Cardiac septum (tissue), 1 donor: Measurements from ENCODE around the gene ACSS1. TPM values are rescaled to one million over a fixed set of nuclear protein-coding genes. Genes with fewer than 3 reads are reported as not detected.
A peak's percentile ranks its signal among the peaks of the same experiment; 100 is the strongest.

Experiments
- DNase-seq: peaks from one replicate; pipeline ENCODE4 v3.0.0-alpha.2; 2020; ENCODE audit warnings: low spot score
- intact Hi-C: fragments of 100-400 bp; cut with DNase I; formaldehyde crosslinking; loops from one replicate; pipeline ENCODE4 v1.14.0; 2022
- total RNA-seq: library from RNA; stranded (reverse); fragmentation: NEBNext Ultra II Directional; extraction: Animal tissue kit (Norgen Biotek cat#: 25700); gene quantifications from one replicate; pipeline ENCODE4 v1.2.1, GENCODE V29; 2021
- donor health status: DM: no; HTN: no; CAD: no.

ACSS1 gene
- total RNA-seq, 1 donor from 2014 or later, result 47.6 TPM

- intact Hi-C loops, result loop anchor here (5.0 kb wide), 1 partner anchor 96 kb away; no protein-coding TSS in a partner anchor
- DNase-seq, result peak; percentile 72
Measured at GRCh38 chr20:25081065-25081729, 23.3 kb upstream of the ACSS1 start.

GRCh38 chr20:25079171-25079570, 21.2 kb upstream of the ACSS1 start:
- intact Hi-C loops, result no loop called here

GRCh38 chr20:25078662-25079061, 20.7 kb upstream of the ACSS1 start:
- intact Hi-C loops, result no loop called here
- peak; percentile 19 for DNase-seq

More at GRCh38 chr20:25079171-25079570, 21.2 kb upstream of the ACSS1 start:
- peak; percentile 33 for DNase-seq

GRCh38 chr20:25077610-25078169, 19.8 kb upstream of the ACSS1 start:
- peak; percentile 75 for DNase-seq
- intact Hi-C loops, result no loop called here

- intact Hi-C loops, result no loop called here
- DNase-seq, result peak; percentile 27
Measured at GRCh38 chr20:25076731-25077609, 19.0 kb upstream of the ACSS1 start.

- intact Hi-C loops, result no loop called here
- DNase-seq, result peak; percentile 66
Measured at GRCh38 chr20:25076201-25076600, 18.3 kb upstream of the ACSS1 start.

GRCh38 chr20:25073544-25073943, 15.6 kb upstream of the ACSS1 start:
- DNase-seq, result peak; percentile 24
- intact Hi-C loops, result no loop called here

- intact Hi-C loops, result no loop called here
- DNase-seq, result peak; percentile 24
Measured at GRCh38 chr20:25072226-25072811, 14.4 kb upstream of the ACSS1 start.

- intact Hi-C loops, result no loop called here
- peak; percentile 43 for DNase-seq
Measured at GRCh38 chr20:25071734-25072133, 13.8 kb upstream of the ACSS1 start.

GRCh38 chr20:25070821-25071473, 13.0 kb upstream of the ACSS1 start:
- peak; percentile 19 for DNase-seq
- intact Hi-C loops, result no loop called here

- DNase-seq, result peak; percentile 5
- intact Hi-C loops, result loop anchor here (5.0 to 10.0 kb wide), 2 partner anchors 110 to 327 kb away; partner anchors contain the start of gene ABHD12
Measured at GRCh38 chr20:25067102-25067987, 9.4 kb upstream of the ACSS1 start.

GRCh38 chr20:25066386-25066785, 8.4 kb upstream of the ACSS1 start:
- peak; percentile 47 for DNase-seq
- intact Hi-C loops, result loop anchor here (5.0 to 10.0 kb wide), 2 partner anchors 111 to 328 kb away; partner anchors contain the start of gene ABHD12

GRCh38 chr20:25065625-25066338, 7.8 kb upstream of the ACSS1 start:
- peak; percentile 77 for DNase-seq
- intact Hi-C loops, result loop anchor here (1.0 to 10.0 kb wide), 3 partner anchors 71 to 329 kb away; partner anchors contain the start of gene ABHD12

GRCh38 chr20:25065072-25065624, 7.2 kb upstream of the ACSS1 start:
- peak; percentile 49 for DNase-seq
- intact Hi-C loops, result loop anchor here (1.0 to 10.0 kb wide), 3 partner anchors 71 to 330 kb away; partner anchors contain the start of gene ABHD12

- DNase-seq, result peak; percentile 63
- intact Hi-C loops, result loop anchor here (1.0 to 10.0 kb wide), 3 partner anchors 70 to 330 kb away; partner anchors contain the start of gene ABHD12
Measured at GRCh38 chr20:25064561-25065071, 6.7 kb upstream of the ACSS1 start.

- intact Hi-C loops, result loop anchor here (10.0 kb wide), 1 partner anchor 331 kb away; the partner anchor contains the start of gene ABHD12
- DNase-seq, result peak; percentile 22
Measured at GRCh38 chr20:25063981-25064380, 6.0 kb upstream of the ACSS1 start.

- intact Hi-C loops, result loop anchor here (10.0 kb wide), 1 partner anchor 331 kb away; the partner anchor contains the start of gene ABHD12
- DNase-seq, result peak; percentile 53
Measured at GRCh38 chr20:25063546-25063945, 5.6 kb upstream of the ACSS1 start.
